Sigmoid colon (tissue), 4 donors: Measurements from ENCODE around the gene ACR.

Experiments
- EP300 ChIP-seq, 4 donors: sonication (generic); formaldehyde crosslinking; IDR thresholded peaks; one replicate each; pipeline ENCODE4 v1.6.1; 2017; ENCODE audit warnings: antibody characterized with exemption in 4 of 4
- POLR2A ChIP-seq, 2 donors: fragments of 450-650 bp; IDR thresholded peaks; one replicate each; pipeline ENCODE4 v1.6.1; 2016; ENCODE audit warnings: antibody characterized with exemption in 2 of 2, mild to moderate bottlenecking in 2 of 2, moderate library complexity in 2 of 2
- POLR2AphosphoS5 ChIP-seq, 4 donors: sonication (generic); formaldehyde crosslinking; IDR thresholded peaks; one replicate each; pipeline ENCODE4 v1.6.1; 2017; ENCODE audit warnings: antibody characterized with exemption in 4 of 4
- TF ChIP-seq, protein P1 (sequence below), 4 experiments: fragments of 450-650 bp in 3 of 4; fragments of 200-600 bp in 1 of 4; IDR thresholded peaks; one replicate each; pipeline ENCODE4 v1.5.1; 2016 to 2019; ENCODE audit warnings: antibody characterized with exemption in 4 of 4, mild to moderate bottlenecking in 3 of 4, moderate library complexity in 2 of 4

GRCh38 chr22:50731811-50732624 is 6.0 kb upstream of the ACR start:
- TF ChIP-seq POLR2AphosphoS5 (IDR thresholded peaks at IDR 0.05) (no peak), POLR2A (IDR thresholded peaks at IDR 0.05) (no peak), EP300 (IDR thresholded peaks at IDR 0.05) (no peak)
- TF ChIP-seq, protein P1, sequence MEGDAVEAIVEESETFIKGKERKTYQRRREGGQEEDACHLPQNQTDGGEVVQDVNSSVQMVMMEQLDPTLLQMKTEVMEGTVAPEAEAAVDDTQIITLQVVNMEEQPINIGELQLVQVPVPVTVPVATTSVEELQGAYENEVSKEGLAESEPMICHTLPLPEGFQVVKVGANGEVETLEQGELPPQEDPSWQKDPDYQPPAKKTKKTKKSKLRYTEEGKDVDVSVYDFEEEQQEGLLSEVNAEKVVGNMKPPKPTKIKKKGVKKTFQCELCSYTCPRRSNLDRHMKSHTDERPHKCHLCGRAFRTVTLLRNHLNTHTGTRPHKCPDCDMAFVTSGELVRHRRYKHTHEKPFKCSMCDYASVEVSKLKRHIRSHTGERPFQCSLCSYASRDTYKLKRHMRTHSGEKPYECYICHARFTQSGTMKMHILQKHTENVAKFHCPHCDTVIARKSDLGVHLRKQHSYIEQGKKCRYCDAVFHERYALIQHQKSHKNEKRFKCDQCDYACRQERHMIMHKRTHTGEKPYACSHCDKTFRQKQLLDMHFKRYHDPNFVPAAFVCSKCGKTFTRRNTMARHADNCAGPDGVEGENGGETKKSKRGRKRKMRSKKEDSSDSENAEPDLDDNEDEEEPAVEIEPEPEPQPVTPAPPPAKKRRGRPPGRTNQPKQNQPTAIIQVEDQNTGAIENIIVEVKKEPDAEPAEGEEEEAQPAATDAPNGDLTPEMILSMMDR (IDR thresholded peaks at IDR 0.05) = peak; percentile 30 to 67 (median 58)
